B cell (primary cell): Measurements from ENCODE around the gene AQP5. TPM values are rescaled to one million over a fixed set of nuclear protein-coding genes. Genes with fewer than 3 reads are reported as not detected.

Experiments used
- ATAC-seq: fragments of 200-7000 bp; cut with Tn5 transposase; one replicate; pipeline ENCODE4 v1.10.0; 2021; ENCODE audit warnings: low read depth, mild to moderate bottlenecking, moderate number of reproducible peaks, moderate library complexity
- CTCF ChIA-PET: fragments of 350-600 bp; sonication (Branson Sonifier 250); formaldehyde crosslinking; loops from one replicate; lab custom pipeline; 2021; ENCODE audit warnings: antibody characterized with exemption, inconsistent platforms; lab: Charles Lee
- POLR2A ChIA-PET: fragments of 350-600 bp; sonication (Branson Sonifier 250); formaldehyde crosslinking; loops from one replicate; lab custom pipeline; 2021; ENCODE audit warnings: antibody characterized with exemption; lab: Charles Lee
- DNase-seq: peaks from one replicate; pipeline ENCODE4 v3.0.0; 2013
- H2AFZ ChIP-seq: 2 replicates; pipeline ENCODE4 v1.6.1; 2012; ENCODE audit warnings: mild to moderate bottlenecking, low read depth, low read length; ENCODE audit not compliant: insufficient read depth, poor library complexity, severe bottlenecking
- H3K27ac ChIP-seq, 2 donors: 1 replicate in 1 of 2; 2 replicates in 1 of 2; pipeline ENCODE4 v1.5.1; 2012 to 2013; ENCODE audit warnings: low read length in 2 of 2, mild to moderate bottlenecking in 2 of 2, moderate library complexity in 1 of 2
- H3K27me3 ChIP-seq, 4 experiments: fragments of 200-600 bp in 1 of 4; sonication (generic) in 1 of 4; replicated peaks in 1 of 4; 1 replicate in 2 of 4; 2 replicates in 2 of 4; pipeline versions ENCODE4 v1.6.1 to v1.7.0; 2013 to 2016; ENCODE audit warnings: low read length in 3 of 4, mild to moderate bottlenecking in 2 of 4, mixed read lengths in 1 of 4, moderate library complexity in 1 of 4; ENCODE audit not compliant: insufficient read depth in 4 of 4, control insufficient read depth in 3 of 4; ENCODE audit errors: control extremely low read depth in 1 of 4
- H3K36me3 ChIP-seq, 2 experiments: replicated peaks in 1 of 2; 1 replicate in 1 of 2; 2 replicates in 1 of 2; pipeline versions ENCODE4 v1.6.1 to v1.7.1; 2013; ENCODE audit warnings: low read length in 1 of 2; ENCODE audit not compliant: insufficient read depth in 2 of 2, control insufficient read depth in 1 of 2; ENCODE audit errors: control extremely low read depth in 1 of 2, extremely low read depth in 1 of 2
- H3K4me1 ChIP-seq, 2 donors: fragments of 200-600 bp in 1 of 2; sonication (generic) in 1 of 2; 1 replicate in 1 of 2; 2 replicates in 1 of 2; pipeline versions ENCODE4 v1.5.1 to v1.6.1; 2013 to 2017; ENCODE audit warnings: low read length in 2 of 2; ENCODE audit not compliant: control insufficient read depth in 2 of 2, insufficient read depth in 2 of 2
- H3K4me2 ChIP-seq: replicated peaks from 2 replicates; pipeline ENCODE3; 2012; ENCODE audit warnings: mild to moderate bottlenecking, low read depth, low read length; ENCODE audit not compliant: poor library complexity, severe bottlenecking
- H3K4me3 ChIP-seq, 5 experiments: fragments of 200-600 bp in 1 of 5; sonication (generic) in 1 of 5; 1 replicate in 3 of 5; 2 replicates in 2 of 5; pipeline versions ENCODE4 v1.5.1 to v1.7.0; 2011 to 2016; ENCODE audit warnings: low read length in 4 of 5, mild to moderate bottlenecking in 4 of 5, low read depth in 2 of 5, control low read depth in 1 of 5, moderate library complexity in 1 of 5; ENCODE audit not compliant: insufficient read depth in 1 of 5; ENCODE audit errors: control extremely low read depth in 1 of 5, extremely low read depth in 1 of 5
- H3K79me2 ChIP-seq: fragments of 200-600 bp; sonication (generic); one replicate; pipeline ENCODE4 v1.6.0; 2016; ENCODE audit warnings: low read length; ENCODE audit not compliant: control insufficient read depth, insufficient read depth
- H3K9ac ChIP-seq: fragments of 200-600 bp; sonication (generic); 2 replicates; pipeline ENCODE4 v1.6.1; 2017; ENCODE audit warnings: mild to moderate bottlenecking, low read length, moderate library complexity
- H3K9me3 ChIP-seq, 3 donors: one replicate each; pipeline versions ENCODE4 v1.6.1 to v1.7.1; 2013; ENCODE audit warnings: low read length in 2 of 3; ENCODE audit not compliant: control insufficient read depth in 2 of 3, insufficient read depth in 1 of 3; ENCODE audit errors: control extremely low read depth in 1 of 3
- H4K20me1 ChIP-seq: 2 replicates; pipeline ENCODE4 v1.6.0; 2012; ENCODE audit warnings: mild to moderate bottlenecking, low read length; ENCODE audit not compliant: insufficient read depth, control insufficient read depth, poor library complexity, severe bottlenecking
- H3K27ac Mint-ChIP-seq: one replicate; pipeline ENCODE4 v1.8.0; 2021; ENCODE audit warnings: mixed read lengths
- H3K27me3 Mint-ChIP-seq: one replicate; pipeline ENCODE4 v1.8.0; 2021; ENCODE audit warnings: mixed read lengths
- H3K4me1 Mint-ChIP-seq: one replicate; pipeline ENCODE4 v1.8.0; 2021; ENCODE audit warnings: mixed read lengths
- H3K4me3 Mint-ChIP-seq: one replicate; pipeline ENCODE4 v1.8.0; 2021; ENCODE audit warnings: mixed read lengths
- H3K9me3 Mint-ChIP-seq: one replicate; pipeline ENCODE4 v1.8.0; 2022; ENCODE audit warnings: mixed read lengths; ENCODE audit not compliant: insufficient read depth
- CTCF ChIP-seq: fragments of 200-600 bp; IDR thresholded peaks from one replicate; pipeline ENCODE4 v1.8.0; 2022; ENCODE audit warnings: antibody characterized with exemption, mild to moderate bottlenecking
- EZH2 ChIP-seq: IDR thresholded peaks from 2 replicates; pipeline ENCODE4 v1.6.1; 2012; ENCODE audit warnings: borderline replicate concordance, low read depth, mild to moderate bottlenecking, moderate library complexity, low read length; ENCODE audit not compliant: insufficient read depth, poor library complexity, severe bottlenecking
- WGBS: methylation state at CpG from one replicate; pipeline ENCODE4 v1.1.5; 2013; ENCODE audit warnings: missing lambda C conversion rate; ENCODE audit not compliant: insufficient coverage; 5-methylcytosine and 5-hydroxymethylcytosine counted together
- intact Hi-C: fragments of 100-400 bp; cut with micrococcal nuclease; formaldehyde crosslinking; loops from one replicate; pipeline ENCODE4 v1.10.0; 2022
- polyA plus RNA-seq: library from polyadenylated mRNA; depleted of rRNA; stranded (reverse); fragments of >200 nt; gene quantifications from 2 replicates; pipeline ENCODE4 v1.2.3, GENCODE V29; 2012
- total RNA-seq, 2 donors: library from RNA; stranded (reverse); fragments of 120-200 nt in 1 of 2; gene quantifications; 1 replicate in 1 of 2; 2 replicates in 1 of 2; pipeline versions ENCODE4 v1.2.3 to v1.2.4, GENCODE V29; 2013 to 2022

Gene AQP5
- total and polyA plus RNA-seq, 2 donors (not counting 1 experiment from before 2014, with no cell fraction given): not detected

GRCh38 chr12:49953961-49954846 lies 7.5 kb upstream of the AQP5 start:
- ChIA-PET POLR2A (no interaction called here), CTCF (interaction anchor here (1.6 to 2.0 kb wide), 2 partner anchors 9 to 13 kb away, joined by 6 read pairs; no protein-coding TSS in a partner anchor)
- Histone ChIP-seq H4K20me1 (no peaks in the 10 kb centered on the region), H3K9ac (no peak overlapping the region), H3K9me3 (peaks cover 0 to 2% (median 0%) of the 10 kb centered on the region in 3 donors), H3K36me3 (no peaks in the 10 kb centered on the region), H2AFZ (no peak overlapping the region), H3K27ac (no peak overlapping the region), H3K4me2 (no peak overlapping the region), H3K27me3 (peaks cover 0 to 63% (median 15%) of the 10 kb centered on the region in 4 experiments), H3K4me1 (peaks cover 0 to 8% of the 10 kb centered on the region in 2 donors), H3K4me3 (no peak overlapping the region), H3K79me2 (no peaks in the 10 kb centered on the region)
- H3K4me1 Mint-ChIP-seq: peaks cover 2% of the 10 kb centered on the region
- H3K27ac Mint-ChIP-seq: no peak overlapping the region
- no peaks in the 10 kb centered on the region for H3K9me3 Mint-ChIP-seq
- DNase-seq: no peak
- TF ChIP-seq EZH2 (no peak), CTCF (no peak)
- 58% methylated on average over 18 of the region's 21 CpGs for WGBS
- no peak overlapping the region for H3K4me3 Mint-ChIP-seq
- intact Hi-C loops: no loop called here
- ATAC-seq: no peak
- peaks cover 50% of the 10 kb centered on the region for H3K27me3 Mint-ChIP-seq
